ENCODE data around the gene FAP. TPM values are rescaled to one million over a fixed set of nuclear protein-coding genes. Genes with fewer than 3 reads are reported as not detected.

The FAP gene
- total RNA-seq, 4 donors from 2014 or later = 11.5 to 31.8 (median 31.0) TPM

DNA sequence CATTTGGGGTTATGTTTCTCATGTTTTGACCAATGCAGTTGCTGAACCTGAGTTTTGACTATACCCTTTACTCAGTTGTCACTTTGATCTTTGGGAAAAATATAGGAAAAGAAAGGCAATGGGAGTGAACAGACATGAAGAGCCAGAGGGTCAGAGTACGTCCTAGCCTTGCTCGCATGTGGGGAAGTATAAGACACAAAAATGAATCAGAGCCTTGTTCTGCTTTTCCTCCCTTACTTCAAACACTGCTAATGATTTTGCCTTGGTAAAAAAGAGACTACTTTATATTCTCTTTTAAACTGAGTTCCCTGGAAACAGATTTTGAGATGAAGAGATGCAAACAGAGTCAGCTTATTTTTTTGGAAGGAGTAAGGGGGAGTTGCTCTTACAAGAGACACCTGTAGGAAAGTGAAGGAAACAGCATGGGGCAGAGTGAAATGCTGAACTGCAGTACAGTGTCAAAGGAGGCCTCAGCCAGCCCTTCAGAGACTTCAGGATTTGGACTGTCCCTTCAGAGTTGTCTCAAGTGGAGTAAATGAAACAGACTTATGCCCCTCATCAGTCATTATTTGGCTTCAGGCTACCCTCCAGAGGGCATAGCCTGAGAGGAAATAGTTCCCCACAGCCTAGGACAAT lies 11.1 kb upstream of the FAP start:
- TF ChIP-seq, protein P1, sequence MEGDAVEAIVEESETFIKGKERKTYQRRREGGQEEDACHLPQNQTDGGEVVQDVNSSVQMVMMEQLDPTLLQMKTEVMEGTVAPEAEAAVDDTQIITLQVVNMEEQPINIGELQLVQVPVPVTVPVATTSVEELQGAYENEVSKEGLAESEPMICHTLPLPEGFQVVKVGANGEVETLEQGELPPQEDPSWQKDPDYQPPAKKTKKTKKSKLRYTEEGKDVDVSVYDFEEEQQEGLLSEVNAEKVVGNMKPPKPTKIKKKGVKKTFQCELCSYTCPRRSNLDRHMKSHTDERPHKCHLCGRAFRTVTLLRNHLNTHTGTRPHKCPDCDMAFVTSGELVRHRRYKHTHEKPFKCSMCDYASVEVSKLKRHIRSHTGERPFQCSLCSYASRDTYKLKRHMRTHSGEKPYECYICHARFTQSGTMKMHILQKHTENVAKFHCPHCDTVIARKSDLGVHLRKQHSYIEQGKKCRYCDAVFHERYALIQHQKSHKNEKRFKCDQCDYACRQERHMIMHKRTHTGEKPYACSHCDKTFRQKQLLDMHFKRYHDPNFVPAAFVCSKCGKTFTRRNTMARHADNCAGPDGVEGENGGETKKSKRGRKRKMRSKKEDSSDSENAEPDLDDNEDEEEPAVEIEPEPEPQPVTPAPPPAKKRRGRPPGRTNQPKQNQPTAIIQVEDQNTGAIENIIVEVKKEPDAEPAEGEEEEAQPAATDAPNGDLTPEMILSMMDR (IDR thresholded peaks at IDR 0.05; ENCODE audit: low read depth) = no peak

DNA sequence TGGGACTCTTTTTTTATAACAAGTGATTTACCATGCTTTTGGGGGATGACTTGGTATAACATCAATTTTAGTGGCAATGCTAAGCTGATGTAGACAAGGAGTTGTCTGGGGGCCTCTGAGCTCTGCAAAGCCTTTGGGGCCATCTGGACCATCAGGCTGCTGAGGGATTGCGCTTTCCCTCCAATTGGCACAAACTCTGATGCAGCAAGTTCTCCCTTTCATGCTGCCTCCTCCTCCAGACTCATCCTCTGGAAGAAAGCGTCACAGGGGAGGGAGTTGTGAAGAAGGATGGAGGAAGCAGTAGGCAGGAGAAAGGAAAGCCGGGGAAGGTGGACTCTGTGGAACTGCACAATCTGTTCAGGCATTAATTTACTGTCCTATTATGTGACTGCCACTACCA lies 10.2 kb upstream of the FAP start:
- TF ChIP-seq, protein P1 (IDR thresholded peaks at IDR 0.05; ENCODE audit: low read depth) = no peak

DNA sequence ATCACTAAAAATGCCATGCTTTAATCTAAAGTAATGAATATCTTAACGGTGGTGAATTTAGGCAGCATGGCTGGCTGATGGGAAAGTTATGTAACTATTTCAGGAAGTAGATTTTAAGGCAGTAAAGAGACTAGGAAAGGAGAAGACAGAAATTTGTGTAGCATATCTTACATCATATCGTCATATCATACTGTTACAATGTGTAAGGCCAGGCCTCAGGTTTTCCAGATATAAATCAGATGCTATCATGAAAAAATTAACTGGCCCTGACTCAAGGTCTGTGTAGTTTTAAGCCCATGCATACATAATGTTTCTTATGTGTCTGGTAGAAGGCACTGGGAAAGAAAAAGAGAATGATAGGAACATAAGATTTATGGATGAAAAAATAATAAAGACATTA lies 8.9 kb upstream of the FAP start:
- TF ChIP-seq, protein P1 (IDR thresholded peaks at IDR 0.05; ENCODE audit: low read depth) = no peak

DNA sequence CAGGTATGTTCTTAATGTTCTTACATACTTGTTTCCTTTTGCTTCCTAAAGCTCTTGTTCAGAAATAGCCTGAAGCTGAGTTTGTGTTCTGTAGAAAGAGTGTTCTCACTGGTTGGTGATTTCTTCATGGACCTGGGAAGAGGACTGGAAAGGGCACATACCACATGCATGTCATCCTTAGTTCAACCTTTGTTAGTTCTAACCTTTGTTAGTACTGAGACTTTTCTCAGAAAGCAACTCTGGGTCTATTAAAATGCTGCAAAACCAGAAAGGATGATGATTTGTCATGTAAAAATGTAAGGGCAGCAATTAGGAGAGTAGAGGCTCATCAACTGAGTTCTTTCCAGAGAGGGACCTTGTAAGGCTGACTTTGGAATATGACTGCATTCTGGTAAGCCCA lies 2.5 kb upstream of the FAP start:
- TF ChIP-seq, protein P1 (IDR thresholded peaks at IDR 0.05; ENCODE audit: low read depth) = no peak

DNA sequence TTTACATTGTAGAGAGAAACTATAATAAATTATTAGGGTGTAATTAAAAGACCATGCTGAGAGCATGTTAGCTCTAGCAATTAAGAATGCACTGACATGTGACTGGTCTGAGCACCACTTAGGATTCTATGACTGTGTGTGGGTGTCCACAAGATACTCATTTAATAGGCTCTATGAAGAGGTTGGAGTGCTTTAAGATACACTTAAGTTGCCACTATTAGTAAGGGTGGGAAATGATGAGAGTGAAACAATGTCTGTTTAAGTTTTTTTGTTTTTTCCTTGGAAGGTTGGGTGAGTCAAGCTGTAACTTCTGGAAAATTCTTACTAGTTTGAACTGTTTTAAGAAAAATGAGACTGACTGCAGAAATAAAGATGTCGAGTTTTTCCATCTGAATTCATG lies 1.8 kb upstream of the FAP start:
- TF ChIP-seq, protein P1 (IDR thresholded peaks at IDR 0.05; ENCODE audit: low read depth) = no peak

DNA sequence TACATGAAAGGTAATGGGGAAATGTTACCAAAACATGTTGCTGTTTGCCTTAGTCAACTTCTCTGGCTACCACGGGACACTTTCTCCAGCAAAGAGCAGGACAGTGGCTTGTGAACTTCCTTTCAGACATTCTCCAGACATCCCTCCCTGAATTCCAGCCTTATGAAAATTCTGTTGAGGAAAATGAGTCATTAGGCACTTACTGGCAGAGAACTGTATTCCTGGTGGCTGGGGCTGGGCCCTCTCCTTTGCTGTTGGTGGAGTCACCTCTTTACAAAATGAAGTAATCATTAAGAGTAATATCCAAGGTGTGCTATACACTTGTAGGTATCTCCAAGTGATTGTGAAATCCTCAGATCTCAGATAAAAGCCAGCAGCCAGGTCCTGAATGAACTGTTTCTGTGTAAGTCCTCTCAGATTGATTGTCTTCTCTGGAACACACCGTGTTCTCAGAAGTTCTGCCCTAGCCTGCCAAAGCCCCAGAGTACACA lies 1.3 kb upstream of the FAP start:
- TF ChIP-seq, protein P1 (IDR thresholded peaks at IDR 0.05; ENCODE audit: low read depth) = no peak

DNA sequence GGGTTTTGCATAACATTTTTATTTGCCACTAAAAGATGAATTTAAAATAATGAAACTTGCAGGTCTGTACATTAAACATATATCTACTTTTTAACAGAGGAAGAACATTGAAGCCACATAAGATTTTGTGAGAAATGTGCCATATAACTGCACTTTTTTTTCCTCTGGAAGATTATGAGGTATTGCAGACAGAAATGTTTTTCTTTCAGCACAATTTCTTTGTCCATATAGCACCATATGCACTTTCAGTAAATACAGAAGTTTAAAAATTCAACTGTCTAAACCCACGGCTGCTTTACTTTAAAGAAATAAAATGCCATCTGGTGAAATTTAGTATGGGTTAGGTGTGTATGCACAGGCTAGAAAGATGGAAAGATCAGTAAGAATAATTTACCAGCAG lies 470 bp upstream of the FAP start:
- TF ChIP-seq, protein P1 (IDR thresholded peaks at IDR 0.05; ENCODE audit: low read depth) = no peak

Measured in subcutaneous adipose tissue (tissue), 4 donors.